ENCODE results near the gene SERPINB5.

DNA sequence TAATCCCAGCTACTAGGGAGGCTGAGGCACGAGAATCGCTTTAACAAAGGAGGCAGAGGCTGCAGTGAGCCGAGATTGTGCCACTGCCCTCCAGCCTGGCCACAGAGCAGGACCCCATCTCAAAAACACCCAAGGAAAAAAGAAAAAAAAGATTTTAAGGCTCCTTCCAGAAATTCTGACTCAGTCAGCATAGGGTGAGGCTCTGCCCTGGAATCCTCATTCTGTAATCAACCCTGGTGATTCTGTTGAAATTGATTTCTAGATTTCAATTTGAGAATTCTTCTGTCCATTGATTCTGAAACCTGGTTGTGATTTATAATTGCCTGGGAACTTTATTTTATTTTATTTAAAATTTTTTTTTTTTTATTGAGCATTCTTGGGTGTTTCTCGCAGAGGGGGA, 27.3 kb upstream of the SERPINB5 start:
- TF ChIP-seq CTCF (IDR thresholded peaks at IDR 0.05) (no peak), POLR2A (IDR thresholded peaks at IDR 0.05) (no peak), POLR2AphosphoS5 (IDR thresholded peaks at IDR 0.05) (no peak)

Data from breast epithelium (tissue), 3 donors.